HEK293 (cell line): ENCODE results near the gene HTRA1.

Experiments
- CTCF ChIP-seq: fragments of 450-650 bp; formaldehyde crosslinking; IDR thresholded peaks from 2 replicates; pipeline ENCODE4 v1.5.1; 2016; ENCODE audit warnings: missing biosample characterization, missing genetic modification characterization
- ZNF132 ChIP-seq: fragments of 450-650 bp; formaldehyde crosslinking; IDR thresholded peaks from 2 replicates; pipeline ENCODE4 v1.5.1; 2017; ENCODE audit warnings: missing biosample characterization, missing genetic modification characterization, borderline replicate concordance

- TF ChIP-seq CTCF (tag by site-specific recombination) (no peak), ZNF132 (tag by site-specific recombination) (no peak)
These were observed 14.4 kb downstream of the HTRA1 start for GRCh38 chr10:122475591-122476332.
